HCT116 (cell line): ENCODE measurements around the gene TANGO6. TPM values are rescaled to one million over a fixed set of nuclear protein-coding genes. Genes with fewer than 3 reads are reported as not detected.

Source experiments
- ATAC-seq: fragments of 200-7000 bp; cut with Tn5 transposase; 2 replicates; pipeline ENCODE4 v1.9.1; 2020; ENCODE audit warnings: mild to moderate bottlenecking, moderate library complexity
- BruUV-seq: library from RNA; stranded (reverse); fragments of 400-500 nt; replicated peaks from 2 replicates; lab custom pipeline; 2021; lab: Mats Ljungman, UMichigan
- CTCF ChIA-PET: fragments of 300-600 bp; sonication (Branson Sonifier 250); formaldehyde crosslinking; loops from one replicate; lab custom pipeline; 2021; ENCODE audit warnings: antibody characterized with exemption; lab: Charles Lee
- POLR2A ChIA-PET: fragments of 300-600, 350-600 bp; sonication (Branson Sonifier 250); formaldehyde crosslinking; loops from one replicate; lab custom pipeline; 2021; ENCODE audit warnings: antibody characterized with exemption; lab: Charles Lee
- RAD21 ChIA-PET, 2 experiments: fragments of 300-600 bp; sonication (Branson Sonifier 250); formaldehyde crosslinking; loops; one replicate each; lab custom pipeline; 2023; ENCODE audit warnings: low total read pairs in 2 of 2; ENCODE audit not compliant: uncharacterized antibody in 2 of 2, unreplicated experiment in 2 of 2, low non-redundant PET in 1 of 2; lab: Charles Lee
- DNase-seq: peaks from one replicate; pipeline ENCODE4 v3.0.0-alpha.2; 2010; ENCODE audit warnings: low read depth, low spot score
- H2AFZ ChIP-seq: fragments of 200-600 bp; shearing (Covaris generic), sonication (generic); 2 replicates; pipeline ENCODE4 v1.6.1; 2017; ENCODE audit warnings: low read depth, mixed run types, mixed read lengths, antibody characterized with exemption, low read length; ENCODE audit not compliant: poor library complexity, severe bottlenecking
- H3K27ac ChIP-seq: 2 replicates; pipeline ENCODE4 v1.5.1; 2012; ENCODE audit warnings: low read depth, low read length
- H3K27me3 ChIP-seq: fragments of 200-600 bp; sonication (generic); 2 replicates; pipeline ENCODE4 v1.6.1; 2016; ENCODE audit warnings: mixed run types, low read length, mixed read lengths; ENCODE audit not compliant: insufficient read depth
- H3K36me3 ChIP-seq, 2 experiments: fragments of 200-500 bp in 1 of 2; fragments of 200-600 bp in 1 of 2; sonication (Bioruptor generic) in 1 of 2; sonication (generic) in 1 of 2; 2 replicates each; pipeline versions ENCODE4 v1.5.1 to v1.6.1; 2014 to 2016; ENCODE audit warnings: low read length in 2 of 2, inconsistent platforms in 1 of 2, mixed read lengths in 1 of 2, mixed run types in 1 of 2; ENCODE audit not compliant: insufficient read depth in 2 of 2, control insufficient read depth in 1 of 2
- H3K4me1 ChIP-seq, 2 experiments: fragments of 200-600 bp in 1 of 2; sonication (generic) in 1 of 2; 2 replicates each; pipeline versions ENCODE4 v1.5.1 to v1.6.1; 2012 to 2017; ENCODE audit warnings: low read length in 2 of 2, inconsistent platforms in 1 of 2, mild to moderate bottlenecking in 1 of 2, mixed read lengths in 1 of 2, mixed run types in 1 of 2, moderate library complexity in 1 of 2; ENCODE audit not compliant: insufficient read depth in 2 of 2, control insufficient read depth in 1 of 2
- H3K4me2 ChIP-seq: fragments of 200-600 bp; sonication (generic); 2 replicates; pipeline ENCODE4 v1.6.1; 2017; ENCODE audit warnings: mixed run types, low read length, mixed read lengths
- H3K4me3 ChIP-seq, 2 experiments: fragments of 200-600 bp in 1 of 2; sonication (generic) in 1 of 2; replicated peaks in 1 of 2; 2 replicates each; pipeline ENCODE4 v1.5.1; 2011 to 2016; ENCODE audit warnings: low read length in 2 of 2, control low read depth in 1 of 2, low read depth in 1 of 2, mild to moderate bottlenecking in 1 of 2, mixed read lengths in 1 of 2, mixed run types in 1 of 2
- H3K79me2 ChIP-seq: fragments of 200-600 bp; sonication (generic); 2 replicates; pipeline ENCODE4 v1.6.1; 2017; ENCODE audit warnings: mild to moderate bottlenecking, mixed run types, low read length, moderate library complexity, mixed read lengths; ENCODE audit not compliant: insufficient read depth
- H3K9ac ChIP-seq: fragments of 200-600 bp; sonication (generic); 2 replicates; pipeline ENCODE4 v1.6.1; 2016; ENCODE audit warnings: low read length, mixed read lengths
- H3K9me2 ChIP-seq: fragments of 200-600 bp; sonication (generic), shearing (Covaris generic); 2 replicates; pipeline ENCODE4 v1.6.1; 2017; ENCODE audit warnings: mixed run types, mild to moderate bottlenecking, moderate library complexity; ENCODE audit not compliant: insufficient read depth
- H3K9me3 ChIP-seq, 2 experiments: fragments of 200-500 bp in 1 of 2; fragments of 200-600 bp in 1 of 2; sonication (Bioruptor generic) in 1 of 2; sonication (generic) in 1 of 2; 2 replicates each; pipeline ENCODE4 v1.6.1; 2014 to 2017; ENCODE audit warnings: low read length in 2 of 2, mixed read lengths in 2 of 2, inconsistent platforms in 1 of 2, low read depth in 1 of 2, mild to moderate bottlenecking in 1 of 2, mixed run types in 1 of 2, moderate library complexity in 1 of 2; ENCODE audit not compliant: control insufficient read depth in 1 of 2, insufficient read depth in 1 of 2
- H4K20me1 ChIP-seq: fragments of 200-600 bp; sonication (generic), shearing (Covaris generic); 2 replicates; pipeline ENCODE4 v1.6.1; 2017; ENCODE audit warnings: mixed run types, mild to moderate bottlenecking, moderate library complexity; ENCODE audit not compliant: insufficient read depth
- CBX3 ChIP-seq: IDR thresholded peaks from 2 replicates; pipeline ENCODE4 v1.6.1; 2012; ENCODE audit warnings: low read depth
- CEBPB ChIP-seq: IDR thresholded peaks from 2 replicates; pipeline ENCODE4 v1.6.1; 2012; ENCODE audit warnings: low read depth
- EGR1 ChIP-seq: IDR thresholded peaks from 2 replicates; pipeline ENCODE4 v1.6.1; 2012; ENCODE audit warnings: low read depth
- EZH2 ChIP-seq: fragments of 200-600 bp; sonication (generic); IDR thresholded peaks from 2 replicates; pipeline ENCODE4 v1.6.1; 2017; ENCODE audit warnings: antibody characterized with exemption, mixed run types
- FOSL1 ChIP-seq: IDR thresholded peaks from 2 replicates; pipeline ENCODE4 v1.6.1; 2012; ENCODE audit warnings: low read depth
- JUND ChIP-seq: IDR thresholded peaks from 2 replicates; pipeline ENCODE4 v1.6.1; 2012
- POLR2A ChIP-seq: IDR thresholded peaks from 2 replicates; pipeline ENCODE4 v1.7.0; 2011; ENCODE audit warnings: borderline replicate concordance; ENCODE audit not compliant: insufficient read depth, insufficient read length; ENCODE audit errors: extremely low read depth
- POLR2AphosphoS5 ChIP-seq: IDR thresholded peaks from 2 replicates; pipeline ENCODE4 v1.6.1; 2011; ENCODE audit warnings: mild to moderate bottlenecking, low read depth, low read length, moderate library complexity
- SP1 ChIP-seq: IDR thresholded peaks from 2 replicates; pipeline ENCODE4 v1.6.1; 2012; ENCODE audit warnings: low read depth
- SRF ChIP-seq: IDR thresholded peaks from 2 replicates; pipeline ENCODE4 v1.6.1; 2012; ENCODE audit warnings: low read depth
- TCF7L2 ChIP-seq: IDR thresholded peaks from 2 replicates; pipeline ENCODE4 v1.7.0; 2011; ENCODE audit warnings: borderline replicate concordance, inconsistent platforms; ENCODE audit not compliant: insufficient read depth, insufficient read length; ENCODE audit errors: extremely low read depth
- ZNF274 ChIP-seq: fragments of 200-500 bp; sonication (Bioruptor generic); IDR thresholded peaks from 2 replicates; pipeline ENCODE4 v1.6.1; 2014; ENCODE audit warnings: mild to moderate bottlenecking, low read depth, low read length, inconsistent platforms
- intact Hi-C: fragments of 100-400 bp; cut with micrococcal nuclease; formaldehyde crosslinking; loops from 2 replicates; pipeline ENCODE4 v1.10.0; 2022
- total RNA-seq: library from RNA; stranded (reverse); gene quantifications from one replicate; pipeline ENCODE4 v1.2.1, GENCODE V29; 2021; ENCODE audit not compliant: unreplicated experiment
- TF ChIP-seq, protein P1 (sequence below): IDR thresholded peaks from 2 replicates; pipeline ENCODE4 v1.6.1; 2012
- TF ChIP-seq, protein P2 (sequence below): IDR thresholded peaks from 2 replicates; pipeline ENCODE4 v1.6.1; 2012; ENCODE audit warnings: low read depth

The TANGO6 gene
- total RNA-seq, 1 experiment from 2014 or later, result 16.4 TPM

GRCh38 chr16:69049146-69049545 lies 205.8 kb downstream of the TANGO6 start:
- BruUV-seq, result no TSS peak
- no peaks in the 10 kb centered on the region for H3K79me2 ChIP-seq
- H4K20me1 ChIP-seq, result no peaks in the 10 kb centered on the region
- intact Hi-C loops, result no loop called here
- H3K27ac ChIP-seq, result no peak overlapping the region; the same call in 1 of the 2 replicates
- no peaks in the 10 kb centered on the region for H3K27me3 ChIP-seq
- ChIA-PET POLR2A (no interaction called here), CTCF (interaction anchor here (2.7 kb wide), 1 partner anchor 23 kb away, joined by 11 read pairs; no protein-coding TSS in a partner anchor), RAD21 (no interaction called here)
- H3K9ac ChIP-seq, result no peak overlapping the region
- peaks cover 42 to 65% of the 10 kb centered on the region in 2 experiments for H3K4me1 ChIP-seq
- no peak overlapping the region for H3K4me3 ChIP-seq
- H3K9me2 ChIP-seq, result no peaks in the 10 kb centered on the region
- no peaks in the 10 kb centered on the region for H3K36me3 ChIP-seq
- H3K4me2 ChIP-seq, result peak overlapping the region; percentile 72
- DNase-seq (no peak), ATAC-seq (peak; percentile 41; the same call in 1 of the 2 replicates)
- no peaks in the 10 kb centered on the region for H3K9me3 ChIP-seq
- no peak overlapping the region for H2AFZ ChIP-seq
- TF ChIP-seq, protein P1, sequence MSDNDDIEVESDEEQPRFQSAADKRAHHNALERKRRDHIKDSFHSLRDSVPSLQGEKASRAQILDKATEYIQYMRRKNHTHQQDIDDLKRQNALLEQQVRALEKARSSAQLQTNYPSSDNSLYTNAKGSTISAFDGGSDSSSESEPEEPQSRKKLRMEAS, result no peak
- TF ChIP-seq SRF (no peak), POLR2AphosphoS5 (no peak), FOSL1 (peak; percentile 41; the same call in 1 of the 2 replicates), SP1 (no peak), EGR1 (no peak), POLR2A (no peak), JUND (peak; percentile 38; the same call in 1 of the 2 replicates)

GRCh38 chr16:69049603-69050375 lies 206.5 kb downstream of the TANGO6 start:
- Histone ChIP-seq H3K4me2 (peak overlapping the region; percentile 72), H3K4me3 (no peak overlapping the region)
- no peak for DNase-seq
- POLR2A ChIA-PET, result interaction anchor here (0.9 to 3.3 kb wide), 3 partner anchors 56 to 137 kb away, joined by 3 to 13 read pairs (median 4); partner anchors contain the start of gene HAS3
- TF ChIP-seq CBX3, result no peak
- no peak for TF ChIP-seq EZH2
- TF ChIP-seq CEBPB, result no peak
- TF ChIP-seq ZNF274, result no peak
- no peak for TF ChIP-seq FOSL1
- TF ChIP-seq POLR2AphosphoS5, result no peak
- TF ChIP-seq TCF7L2, result no peak
- TF ChIP-seq, protein P2, sequence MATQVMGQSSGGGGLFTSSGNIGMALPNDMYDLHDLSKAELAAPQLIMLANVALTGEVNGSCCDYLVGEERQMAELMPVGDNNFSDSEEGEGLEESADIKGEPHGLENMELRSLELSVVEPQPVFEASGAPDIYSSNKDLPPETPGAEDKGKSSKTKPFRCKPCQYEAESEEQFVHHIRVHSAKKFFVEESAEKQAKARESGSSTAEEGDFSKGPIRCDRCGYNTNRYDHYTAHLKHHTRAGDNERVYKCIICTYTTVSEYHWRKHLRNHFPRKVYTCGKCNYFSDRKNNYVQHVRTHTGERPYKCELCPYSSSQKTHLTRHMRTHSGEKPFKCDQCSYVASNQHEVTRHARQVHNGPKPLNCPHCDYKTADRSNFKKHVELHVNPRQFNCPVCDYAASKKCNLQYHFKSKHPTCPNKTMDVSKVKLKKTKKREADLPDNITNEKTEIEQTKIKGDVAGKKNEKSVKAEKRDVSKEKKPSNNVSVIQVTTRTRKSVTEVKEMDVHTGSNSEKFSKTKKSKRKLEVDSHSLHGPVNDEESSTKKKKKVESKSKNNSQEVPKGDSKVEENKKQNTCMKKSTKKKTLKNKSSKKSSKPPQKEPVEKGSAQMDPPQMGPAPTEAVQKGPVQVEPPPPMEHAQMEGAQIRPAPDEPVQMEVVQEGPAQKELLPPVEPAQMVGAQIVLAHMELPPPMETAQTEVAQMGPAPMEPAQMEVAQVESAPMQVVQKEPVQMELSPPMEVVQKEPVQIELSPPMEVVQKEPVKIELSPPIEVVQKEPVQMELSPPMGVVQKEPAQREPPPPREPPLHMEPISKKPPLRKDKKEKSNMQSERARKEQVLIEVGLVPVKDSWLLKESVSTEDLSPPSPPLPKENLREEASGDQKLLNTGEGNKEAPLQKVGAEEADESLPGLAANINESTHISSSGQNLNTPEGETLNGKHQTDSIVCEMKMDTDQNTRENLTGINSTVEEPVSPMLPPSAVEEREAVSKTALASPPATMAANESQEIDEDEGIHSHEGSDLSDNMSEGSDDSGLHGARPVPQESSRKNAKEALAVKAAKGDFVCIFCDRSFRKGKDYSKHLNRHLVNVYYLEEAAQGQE, result no peak
- TF ChIP-seq, all 23 proteins: peak for 0
- RAD21 ChIA-PET, result no interaction called here
- H3K79me2 ChIP-seq, result no peaks in the 10 kb centered on the region
- ATAC-seq, result no peak
- no peaks in the 10 kb centered on the region for H3K27me3 ChIP-seq
- H3K9me3 ChIP-seq, result no peaks in the 10 kb centered on the region
- H3K9me2 ChIP-seq, result no peaks in the 10 kb centered on the region
- H4K20me1 ChIP-seq, result no peaks in the 10 kb centered on the region
- 0 out of 2 replicates have a peak overlapping the region, but pooled peaks have one; percentile 12 for H3K9ac ChIP-seq
- no TSS peak for BruUV-seq
- intact Hi-C loops, result no loop called here
- CTCF ChIA-PET, result interaction anchor here (2.7 kb wide), 1 partner anchor 23 kb away, joined by 11 read pairs; no protein-coding TSS in a partner anchor
- peaks cover 42 to 62% of the 10 kb centered on the region in 2 experiments for H3K4me1 ChIP-seq
- peak overlapping the region; percentile 42 for H3K27ac ChIP-seq
- H2AFZ ChIP-seq, result no peak overlapping the region
- no peaks in the 10 kb centered on the region for H3K36me3 ChIP-seq
